Loucy (cell line): ENCODE data around the gene ITCH.

Source experiments
- EZH2phosphoT487 ChIP-seq: fragments of 200-600 bp; IDR thresholded peaks from 2 replicates; pipeline ENCODE4 v1.6.1; 2018; ENCODE audit warnings: antibody characterized with exemption, mild to moderate bottlenecking, moderate library complexity, borderline replicate concordance
- TF ChIP-seq, protein P1 (sequence below): fragments of 200-600 bp; sonication (generic); conservative IDR thresholded peaks from 2 replicates; pipeline ENCODE4 v1.5.1; 2014; ENCODE audit warnings: mild to moderate bottlenecking, antibody characterized with exemption, low read length

- TF ChIP-seq, protein P1, sequence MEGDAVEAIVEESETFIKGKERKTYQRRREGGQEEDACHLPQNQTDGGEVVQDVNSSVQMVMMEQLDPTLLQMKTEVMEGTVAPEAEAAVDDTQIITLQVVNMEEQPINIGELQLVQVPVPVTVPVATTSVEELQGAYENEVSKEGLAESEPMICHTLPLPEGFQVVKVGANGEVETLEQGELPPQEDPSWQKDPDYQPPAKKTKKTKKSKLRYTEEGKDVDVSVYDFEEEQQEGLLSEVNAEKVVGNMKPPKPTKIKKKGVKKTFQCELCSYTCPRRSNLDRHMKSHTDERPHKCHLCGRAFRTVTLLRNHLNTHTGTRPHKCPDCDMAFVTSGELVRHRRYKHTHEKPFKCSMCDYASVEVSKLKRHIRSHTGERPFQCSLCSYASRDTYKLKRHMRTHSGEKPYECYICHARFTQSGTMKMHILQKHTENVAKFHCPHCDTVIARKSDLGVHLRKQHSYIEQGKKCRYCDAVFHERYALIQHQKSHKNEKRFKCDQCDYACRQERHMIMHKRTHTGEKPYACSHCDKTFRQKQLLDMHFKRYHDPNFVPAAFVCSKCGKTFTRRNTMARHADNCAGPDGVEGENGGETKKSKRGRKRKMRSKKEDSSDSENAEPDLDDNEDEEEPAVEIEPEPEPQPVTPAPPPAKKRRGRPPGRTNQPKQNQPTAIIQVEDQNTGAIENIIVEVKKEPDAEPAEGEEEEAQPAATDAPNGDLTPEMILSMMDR, result no peak
- no peak for TF ChIP-seq EZH2phosphoT487
Measured at GRCh38 chr20:34491226-34491931, 128.3 kb downstream of the ITCH start.
